Kidney (tissue), 14 donors: Measurements from ENCODE around the gene MS4A15. TPM values are rescaled to one million over a fixed set of nuclear protein-coding genes. Genes with fewer than 3 reads are reported as not detected.

Experiments
- DNase-seq, 5 donors: peaks; one replicate each; pipeline ENCODE4 v3.0.0-alpha.2; 2013 to 2020
- FAIRE-seq: peaks from 2 replicates; lab custom pipeline; 2012; peaks lifted over from hg19 to GRCh38; lab: Jason Lieb, UNC
- H3K27ac ChIP-seq, 2 donors: one replicate each; pipeline ENCODE4 v1.7.0; 2013; ENCODE audit warnings: low read depth in 2 of 2, low read length in 2 of 2, inconsistent platforms in 1 of 2
- H3K27me3 ChIP-seq: one replicate; pipeline ENCODE4 v1.7.1; 2013; ENCODE audit warnings: low read length, inconsistent platforms; ENCODE audit not compliant: control insufficient read depth, insufficient read depth
- H3K36me3 ChIP-seq, 3 donors: one replicate each; pipeline versions ENCODE4 v1.7.0 to v1.7.1; 2013; ENCODE audit warnings: low read length in 3 of 3, control low read depth in 1 of 3, inconsistent platforms in 1 of 3; ENCODE audit not compliant: insufficient read depth in 3 of 3, control insufficient read depth in 2 of 3
- H3K4me1 ChIP-seq, 3 donors: one replicate each; pipeline versions ENCODE4 v1.7.0 to v1.7.1; 2013; ENCODE audit warnings: low read length in 3 of 3, inconsistent platforms in 1 of 3, low read depth in 1 of 3; ENCODE audit not compliant: control insufficient read depth in 2 of 3, insufficient read depth in 2 of 3
- H3K4me3 ChIP-seq, 3 donors: one replicate each; pipeline versions ENCODE4 v1.7.0 to v1.8.1; 2013; ENCODE audit warnings: low read length in 3 of 3, control low read depth in 1 of 3, inconsistent platforms in 1 of 3
- H3K9ac ChIP-seq, 3 donors: one replicate each; pipeline versions ENCODE4 v1.7.0 to v1.7.1; 2013; ENCODE audit warnings: low read length in 3 of 3, control low read depth in 1 of 3, inconsistent platforms in 1 of 3
- H3K9me3 ChIP-seq, 3 donors: one replicate each; pipeline versions ENCODE4 v1.7.0 to v1.7.1; 2013; ENCODE audit warnings: low read length in 3 of 3, control low read depth in 1 of 3, inconsistent platforms in 1 of 3; ENCODE audit not compliant: control insufficient read depth in 2 of 3, insufficient read depth in 1 of 3
- intact Hi-C: fragments of 100-400 bp; cut with DNase I; formaldehyde crosslinking; loops from one replicate; pipeline ENCODE4 v1.11.1; 2022
- polyA plus RNA-seq: library from polyadenylated mRNA; stranded (reverse); fragments of 350-450 nt; fragmentation: Illumina TruSeq; extraction: RNeasy Lipid Tissue Mini Kit (QIAGEN cat#74804); gene quantifications from one replicate; pipeline ENCODE4 v1.2.3, GENCODE V29; 2014; ENCODE audit warnings: low read depth, low replicate concordance; ENCODE audit not compliant: insufficient read depth
- total RNA-seq: library from RNA; stranded (reverse); fragmentation: NEBNext Ultra II Directional; extraction: Animal tissue kit (Norgen Biotek cat#: 25700); gene quantifications from one replicate; pipeline ENCODE4 v1.2.1, GENCODE V29; 2021
- TF ChIP-seq, protein P1 (sequence below): IDR thresholded peaks from 3 replicates; pipeline ENCODE4 v1.5.1; 2012; ENCODE audit warnings: mild to moderate bottlenecking, moderate library complexity, borderline replicate concordance; ENCODE audit not compliant: insufficient read depth; ENCODE audit errors: extremely low read depth
- donor health status: control.
- donor health status: control.
- donor health status: control.
- donor health status: control.
- donor health status: control.
- donor health status: DM: yes; HTN: yes; CAD: no.
- donor health status: Normal renal cell carcinoma (clear cell type).

Gene MS4A15
- total and polyA plus RNA-seq, 2 donors from 2014 or later = not detected

DNA sequence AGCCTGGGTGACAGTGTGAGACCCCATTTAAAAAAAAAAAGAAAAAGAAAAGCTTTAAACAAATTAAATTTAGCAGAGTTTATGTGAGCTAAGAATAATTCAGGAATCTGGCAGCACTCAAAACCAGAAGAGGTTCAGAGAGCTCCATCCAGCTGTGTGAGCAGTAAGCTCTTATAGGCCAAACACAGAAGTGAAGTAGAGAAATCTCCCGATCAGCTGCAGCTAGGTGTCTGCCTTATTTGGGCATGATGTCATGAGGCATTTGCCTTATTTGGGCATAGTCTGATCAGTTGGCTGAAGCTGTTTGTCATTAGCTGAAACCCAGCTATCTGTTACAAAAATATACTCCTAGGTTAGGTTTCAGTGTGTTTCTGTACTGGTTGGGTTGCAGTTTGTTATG lies 8.2 kb downstream of the MS4A15 start:
- intact Hi-C loops = no loop called here

DNA sequence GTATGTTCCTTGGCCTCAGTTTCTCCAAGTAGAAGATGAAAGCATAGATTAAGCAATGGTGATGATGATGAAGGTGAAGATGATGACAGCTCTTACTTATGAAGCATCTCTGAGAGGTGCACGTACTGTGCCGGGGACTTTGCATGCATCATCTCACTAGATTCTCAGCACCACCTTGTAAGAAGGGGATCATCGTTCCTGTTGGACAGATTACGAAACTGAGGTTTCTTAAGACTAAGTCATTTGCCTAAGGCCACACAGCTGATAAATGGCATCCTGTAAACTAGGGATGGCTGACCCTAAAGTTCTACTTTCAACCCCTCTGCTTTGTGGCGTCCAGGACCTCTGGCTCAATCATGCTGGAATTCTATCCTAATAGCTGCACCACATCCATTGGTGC lies 8.7 kb downstream of the MS4A15 start:
- Histone ChIP-seq H3K4me3 (no peak overlapping the region), H3K9ac (no peak overlapping the region), H3K27ac (no peak overlapping the region), H3K9me3 (no peaks in the 10 kb centered on the region), H3K4me1 (no peaks in the 10 kb centered on the region), H3K27me3 (no peaks in the 10 kb centered on the region), H3K36me3 (no peaks in the 10 kb centered on the region)
- no peak for DNase-seq
- TF ChIP-seq, protein P1, sequence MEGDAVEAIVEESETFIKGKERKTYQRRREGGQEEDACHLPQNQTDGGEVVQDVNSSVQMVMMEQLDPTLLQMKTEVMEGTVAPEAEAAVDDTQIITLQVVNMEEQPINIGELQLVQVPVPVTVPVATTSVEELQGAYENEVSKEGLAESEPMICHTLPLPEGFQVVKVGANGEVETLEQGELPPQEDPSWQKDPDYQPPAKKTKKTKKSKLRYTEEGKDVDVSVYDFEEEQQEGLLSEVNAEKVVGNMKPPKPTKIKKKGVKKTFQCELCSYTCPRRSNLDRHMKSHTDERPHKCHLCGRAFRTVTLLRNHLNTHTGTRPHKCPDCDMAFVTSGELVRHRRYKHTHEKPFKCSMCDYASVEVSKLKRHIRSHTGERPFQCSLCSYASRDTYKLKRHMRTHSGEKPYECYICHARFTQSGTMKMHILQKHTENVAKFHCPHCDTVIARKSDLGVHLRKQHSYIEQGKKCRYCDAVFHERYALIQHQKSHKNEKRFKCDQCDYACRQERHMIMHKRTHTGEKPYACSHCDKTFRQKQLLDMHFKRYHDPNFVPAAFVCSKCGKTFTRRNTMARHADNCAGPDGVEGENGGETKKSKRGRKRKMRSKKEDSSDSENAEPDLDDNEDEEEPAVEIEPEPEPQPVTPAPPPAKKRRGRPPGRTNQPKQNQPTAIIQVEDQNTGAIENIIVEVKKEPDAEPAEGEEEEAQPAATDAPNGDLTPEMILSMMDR = no peak
- no peak for FAIRE-seq
- intact Hi-C loops = no loop called here

More for the DNA sequence above, 8.2 kb downstream of the MS4A15 start:
- Histone ChIP-seq H3K4me3 (no peak overlapping the region), H3K9me3 (no peaks in the 10 kb centered on the region), H3K27me3 (no peaks in the 10 kb centered on the region), H3K27ac (no peak overlapping the region), H3K9ac (no peak overlapping the region), H3K36me3 (no peaks in the 10 kb centered on the region), H3K4me1 (no peaks in the 10 kb centered on the region)
- no peak for DNase-seq
- TF ChIP-seq, protein P1 = no peak
- FAIRE-seq = no peak

DNA sequence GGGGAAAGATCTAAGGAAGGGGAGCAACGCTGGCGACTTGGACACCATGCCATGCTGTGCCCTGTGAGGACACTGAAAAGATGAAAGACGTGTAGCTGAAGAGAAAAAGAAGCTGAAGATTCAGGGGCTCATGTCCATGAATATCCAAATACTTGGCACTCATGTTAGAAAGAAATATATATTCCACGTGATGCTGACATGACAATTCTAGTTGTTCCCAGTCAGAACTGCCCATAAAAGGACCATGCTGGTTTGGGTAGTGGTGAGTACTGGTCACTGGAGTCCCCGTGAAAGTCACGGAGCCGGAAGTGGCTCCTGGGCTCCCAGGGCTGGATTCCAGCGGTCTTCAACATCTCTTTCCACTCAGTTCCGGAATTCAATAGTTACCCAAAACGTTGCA lies 9.9 kb downstream of the MS4A15 start:
- TF ChIP-seq, protein P1 = no peak
- no peaks in the 10 kb centered on the region for H3K9me3 ChIP-seq
- no peaks in the 10 kb centered on the region for H3K36me3 ChIP-seq
- no peak overlapping the region for H3K9ac ChIP-seq
- no peak for FAIRE-seq
- no peak overlapping the region for H3K27ac ChIP-seq
- H3K27me3 ChIP-seq = no peaks in the 10 kb centered on the region
- no peak for DNase-seq
- H3K4me1 ChIP-seq = no peaks in the 10 kb centered on the region
- intact Hi-C loops = no loop called here
- no peak overlapping the region for H3K4me3 ChIP-seq

DNA sequence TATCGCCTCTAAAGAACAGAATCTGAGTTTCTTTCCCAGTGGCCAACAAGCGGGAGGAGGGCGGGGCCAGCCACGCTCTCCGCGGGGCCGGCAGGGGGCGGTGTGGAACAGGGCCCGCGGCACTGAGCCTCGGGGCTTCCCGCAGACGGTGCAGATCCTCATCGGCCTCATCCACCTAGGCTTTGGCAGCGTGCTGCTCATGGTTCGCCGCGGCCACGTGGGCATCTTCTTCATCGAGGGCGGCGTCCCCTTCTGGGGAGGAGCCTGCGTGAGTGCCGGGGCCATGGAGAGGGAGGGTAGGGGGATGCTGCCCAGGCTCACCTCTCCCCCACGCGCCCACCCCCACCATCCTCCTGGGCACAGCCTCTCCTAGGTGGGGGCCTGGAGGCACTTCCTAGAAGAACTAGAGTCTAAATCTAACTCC lies 10.7 kb downstream of the MS4A15 start:
- no peak overlapping the region for H3K4me3 ChIP-seq
- TF ChIP-seq, protein P1 = no peak
- H3K36me3 ChIP-seq = no peaks in the 10 kb centered on the region
- H3K9me3 ChIP-seq = no peaks in the 10 kb centered on the region
- FAIRE-seq = no peak
- no peaks in the 10 kb centered on the region for H3K27me3 ChIP-seq
- H3K27ac ChIP-seq = no peak overlapping the region
- intact Hi-C loops = no loop called here
- no peaks in the 10 kb centered on the region for H3K4me1 ChIP-seq
- no peak for DNase-seq
- H3K9ac ChIP-seq = no peak overlapping the region
